Endothelial cell of umbilical vein (primary cell): ENCODE measurements around the gene CSMD2. TPM values are rescaled to one million over a fixed set of nuclear protein-coding genes. Genes with fewer than 3 reads are reported as not detected.

ENCODE experiments used
- BruUV-seq: library from RNA; stranded (reverse); fragments of 400-500 nt; replicated peaks from 2 replicates; lab custom pipeline; 2021; lab: Mats Ljungman, UMichigan
- CTCF ChIA-PET: fragments of 300-600, 350-600 bp; sonication (Branson Sonifier 250); formaldehyde crosslinking; loops from one replicate; lab custom pipeline; 2021; ENCODE audit warnings: antibody characterized with exemption, inconsistent platforms; lab: Charles Lee
- POLR2A ChIA-PET: fragments of 300-600, 350-600 bp; sonication (Branson Sonifier 250); formaldehyde crosslinking; loops from one replicate; lab custom pipeline; 2021; ENCODE audit warnings: antibody characterized with exemption, inconsistent platforms; lab: Charles Lee
- DNase-seq: peaks from one replicate; pipeline ENCODE4 v3.0.0-alpha.2; 2011; ENCODE audit warnings: low read depth, low spot score
- FAIRE-seq: peaks from 2 replicates; lab custom pipeline; 2011; peaks lifted over from hg19 to GRCh38; lab: Jason Lieb, UNC
- H2AFZ ChIP-seq: 2 replicates; pipeline ENCODE4 v1.6.0; 2012; ENCODE audit warnings: low read depth, low read length, control low read depth, inconsistent platforms
- H3K27ac ChIP-seq: 2 replicates; pipeline ENCODE4 v1.5.1; 2011; ENCODE audit warnings: low read depth, mild to moderate bottlenecking, control low read depth, low read length, moderate library complexity; ENCODE audit not compliant: insufficient read depth
- H3K27me3 ChIP-seq, 2 experiments: 2 replicates each; pipeline versions ENCODE4 v1.6.0 to v1.6.1; 2011; ENCODE audit warnings: low read length in 2 of 2, mixed read lengths in 1 of 2; ENCODE audit not compliant: control insufficient read depth in 2 of 2, insufficient read depth in 2 of 2
- H3K36me3 ChIP-seq, 2 experiments: 2 replicates in 1 of 2; 3 replicates in 1 of 2; pipeline ENCODE4 v1.5.1; 2011; ENCODE audit warnings: low read length in 2 of 2, mild to moderate bottlenecking in 1 of 2, moderate library complexity in 1 of 2; ENCODE audit not compliant: control insufficient read depth in 2 of 2, insufficient read depth in 2 of 2; ENCODE audit errors: extremely low read depth in 1 of 2
- H3K4me1 ChIP-seq: 3 replicates; pipeline ENCODE4 v1.5.1; 2011; ENCODE audit warnings: mild to moderate bottlenecking, low read length; ENCODE audit not compliant: control insufficient read depth, insufficient read depth; ENCODE audit errors: extremely low read depth
- H3K4me2 ChIP-seq: 2 replicates; pipeline ENCODE4 v1.6.1; 2011; ENCODE audit warnings: low read length, control low read depth, mixed read lengths; ENCODE audit not compliant: insufficient read depth
- H3K4me3 ChIP-seq, 3 experiments: fragments of 200-600 bp in 1 of 3; sonication (generic), shearing (Covaris generic) in 1 of 3; replicated peaks in 1 of 3; 2 replicates each; pipeline ENCODE4 v1.5.1; 2011 to 2016; ENCODE audit warnings: control low read depth in 3 of 3, low read length in 3 of 3, mild to moderate bottlenecking in 2 of 3, inconsistent platforms in 1 of 3, low read depth in 1 of 3, moderate library complexity in 1 of 3; ENCODE audit not compliant: insufficient read depth in 1 of 3
- H3K79me2 ChIP-seq: 2 replicates; pipeline ENCODE4 v1.6.0; 2012; ENCODE audit warnings: low read length, inconsistent platforms; ENCODE audit not compliant: control insufficient read depth, insufficient read depth
- H3K9ac ChIP-seq: replicated peaks from 2 replicates; pipeline ENCODE3; 2011; ENCODE audit warnings: low read length, control low read depth; ENCODE audit not compliant: insufficient read depth; ENCODE audit errors: extremely low read depth
- H3K9me1 ChIP-seq: replicated peaks from 3 replicates; pipeline ENCODE4 v1.6.0; 2011; ENCODE audit warnings: mild to moderate bottlenecking, low read length; ENCODE audit not compliant: control insufficient read depth, insufficient read depth; ENCODE audit errors: extremely low read depth
- H3K9me3 ChIP-seq: replicated peaks from 2 replicates; pipeline ENCODE4 v1.5.1; 2012; ENCODE audit warnings: low read length, inconsistent platforms; ENCODE audit not compliant: control insufficient read depth, insufficient read depth
- H4K20me1 ChIP-seq: replicated peaks from 2 replicates; pipeline ENCODE3; 2011; ENCODE audit warnings: mild to moderate bottlenecking, low read length; ENCODE audit not compliant: control insufficient read depth, insufficient read depth; ENCODE audit errors: extremely low read depth
- EZH2 ChIP-seq: IDR thresholded peaks from 2 replicates; pipeline ENCODE4 v1.6.1; 2012; ENCODE audit warnings: borderline replicate concordance, low read depth, mild to moderate bottlenecking, moderate library complexity, low read length, inconsistent platforms; ENCODE audit not compliant: severe bottlenecking
- FOS ChIP-seq: IDR thresholded peaks from 2 replicates; pipeline ENCODE4 v1.6.1; 2011; ENCODE audit warnings: mild to moderate bottlenecking, low read length, moderate library complexity, borderline replicate concordance; ENCODE audit not compliant: insufficient read depth
- GATA2 ChIP-seq: IDR thresholded peaks from 2 replicates; pipeline ENCODE4 v1.7.0; 2011; ENCODE audit warnings: low read depth, mild to moderate bottlenecking, moderate library complexity, mixed read lengths, low read length; ENCODE audit not compliant: insufficient read length, insufficient read depth
- JUN ChIP-seq: IDR thresholded peaks from 2 replicates; pipeline ENCODE4 v1.6.1; 2011; ENCODE audit warnings: borderline replicate concordance, low read depth; ENCODE audit not compliant: insufficient read length, insufficient read depth
- MYC ChIP-seq: IDR thresholded peaks from one replicate; pipeline ENCODE4 v1.6.1; 2011; ENCODE audit warnings: mild to moderate bottlenecking, low read depth, low read length
- POLR2A ChIP-seq: IDR thresholded peaks from 2 replicates; pipeline ENCODE4 v1.6.1; 2012; ENCODE audit warnings: low read depth, mild to moderate bottlenecking, control low read depth, low read length
- POLR2AphosphoS5 ChIP-seq: IDR thresholded peaks from 2 replicates; pipeline ENCODE4 v1.6.1; 2012; ENCODE audit warnings: low read depth, mild to moderate bottlenecking, control low read depth, low read length, moderate library complexity; ENCODE audit not compliant: insufficient read depth
- dilution Hi-C: fragments of 300-500 bp; cut with MboI; formaldehyde crosslinking; loops from one replicate; pipeline ENCODE4 v1.15.0; 2019; ENCODE audit warnings: low sequenced_read_pairs; ENCODE audit not compliant: extremely low pct_ligation_motif_present
- intact Hi-C: fragments of 100-400 bp; cut with micrococcal nuclease; formaldehyde crosslinking; loops from one replicate; pipeline ENCODE4 v1.10.0; 2022
- polyA plus RNA-seq, 4 experiments: library from polyadenylated mRNA; depleted of rRNA in 3 of 4; stranded (reverse) in 3 of 4; unstranded in 1 of 4; fragments of >200 nt; gene quantifications; 2 replicates each; pipeline versions ENCODE4 v1.2.1 to v1.2.3, GENCODE V29; 2011 to 2012; ENCODE audit warnings: missing spikeins in 1 of 4
- total RNA-seq: library from RNA; stranded (reverse); gene quantifications from 2 replicates; pipeline ENCODE4 v1.2.3, GENCODE V29; 2021
- TF ChIP-seq, protein P1 (sequence below), 2 donors: IDR thresholded peaks; 1 replicate in 1 of 2; 2 replicates in 1 of 2; pipeline ENCODE4 v1.5.1; 2011; ENCODE audit warnings: low read length in 2 of 2, mild to moderate bottlenecking in 2 of 2, moderate library complexity in 2 of 2, control low read depth in 1 of 2, inconsistent platforms in 1 of 2, low read depth in 1 of 2; ENCODE audit not compliant: insufficient read depth in 1 of 2; ENCODE audit errors: extremely low read depth in 1 of 2
- TF ChIP-seq, protein P2 (sequence below): IDR thresholded peaks from 2 replicates; pipeline ENCODE4 v1.6.1; 2011; ENCODE audit not compliant: insufficient read depth, insufficient read length

CSMD2 gene
- total and polyA plus RNA-seq, 2 donors (not counting 3 experiments of a cell fraction or from before 2014, with no cell fraction given): under 0.01 TPM; not detected in 1

DNA sequence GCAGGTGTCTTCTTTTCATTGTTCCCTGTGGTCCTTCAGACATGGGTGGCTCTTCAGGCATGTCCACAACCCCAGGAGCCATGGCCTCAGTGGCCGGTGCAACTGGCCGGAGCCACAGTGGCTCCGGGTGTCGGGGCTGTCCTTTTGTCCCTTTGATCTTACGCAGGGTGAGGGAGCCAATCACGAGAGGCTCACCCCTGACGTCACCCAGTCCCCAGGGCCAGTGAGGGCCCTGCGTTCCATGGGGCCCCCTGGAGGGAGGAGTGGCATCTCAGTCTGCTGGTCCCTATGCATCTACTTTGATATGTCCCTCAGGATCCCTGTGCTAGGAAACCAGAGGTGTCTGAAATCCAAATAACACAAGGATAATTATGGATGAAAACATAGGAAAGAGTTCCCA lies 663.3 kb downstream of the CSMD2 start:
- H3K79me2 ChIP-seq: no peaks in the 10 kb centered on the region
- H3K9me1 ChIP-seq: no peaks in the 10 kb centered on the region
- dilution Hi-C loops (no loop called here), intact Hi-C loops (no loop called here)
- DNase-seq (no peak), FAIRE-seq (no peak)
- no peak overlapping the region for H3K4me2 ChIP-seq
- no TSS peak for BruUV-seq
- H2AFZ ChIP-seq: no peak overlapping the region
- no peak overlapping the region for H3K9ac ChIP-seq
- H3K9me3 ChIP-seq: no peaks in the 10 kb centered on the region
- H3K4me1 ChIP-seq: no peaks in the 10 kb centered on the region
- no peak for TF ChIP-seq FOS
- TF ChIP-seq GATA2: no peak
- no peak for TF ChIP-seq EZH2
- TF ChIP-seq, protein P1, sequence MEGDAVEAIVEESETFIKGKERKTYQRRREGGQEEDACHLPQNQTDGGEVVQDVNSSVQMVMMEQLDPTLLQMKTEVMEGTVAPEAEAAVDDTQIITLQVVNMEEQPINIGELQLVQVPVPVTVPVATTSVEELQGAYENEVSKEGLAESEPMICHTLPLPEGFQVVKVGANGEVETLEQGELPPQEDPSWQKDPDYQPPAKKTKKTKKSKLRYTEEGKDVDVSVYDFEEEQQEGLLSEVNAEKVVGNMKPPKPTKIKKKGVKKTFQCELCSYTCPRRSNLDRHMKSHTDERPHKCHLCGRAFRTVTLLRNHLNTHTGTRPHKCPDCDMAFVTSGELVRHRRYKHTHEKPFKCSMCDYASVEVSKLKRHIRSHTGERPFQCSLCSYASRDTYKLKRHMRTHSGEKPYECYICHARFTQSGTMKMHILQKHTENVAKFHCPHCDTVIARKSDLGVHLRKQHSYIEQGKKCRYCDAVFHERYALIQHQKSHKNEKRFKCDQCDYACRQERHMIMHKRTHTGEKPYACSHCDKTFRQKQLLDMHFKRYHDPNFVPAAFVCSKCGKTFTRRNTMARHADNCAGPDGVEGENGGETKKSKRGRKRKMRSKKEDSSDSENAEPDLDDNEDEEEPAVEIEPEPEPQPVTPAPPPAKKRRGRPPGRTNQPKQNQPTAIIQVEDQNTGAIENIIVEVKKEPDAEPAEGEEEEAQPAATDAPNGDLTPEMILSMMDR (IDR thresholded peaks at IDR 0.05; ENCODE audit: extremely low read depth in 1 of 2, insufficient read depth in 1 of 2, low read depth in 1 of 2, low read length in 2 of 2): no peak
- no peak for TF ChIP-seq MYC
- no peak for TF ChIP-seq JUN
- no peak for TF ChIP-seq POLR2AphosphoS5
- TF ChIP-seq, protein P2, sequence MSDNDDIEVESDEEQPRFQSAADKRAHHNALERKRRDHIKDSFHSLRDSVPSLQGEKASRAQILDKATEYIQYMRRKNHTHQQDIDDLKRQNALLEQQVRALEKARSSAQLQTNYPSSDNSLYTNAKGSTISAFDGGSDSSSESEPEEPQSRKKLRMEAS: no peak
- no peak for TF ChIP-seq POLR2A
- no peaks in the 10 kb centered on the region for H3K27me3 ChIP-seq
- no peak overlapping the region for H3K4me3 ChIP-seq
- H3K36me3 ChIP-seq: no peaks in the 10 kb centered on the region
- no peaks in the 10 kb centered on the region for H4K20me1 ChIP-seq
- no peak overlapping the region for H3K27ac ChIP-seq
- POLR2A ChIA-PET: no interaction called here
- CTCF ChIA-PET: no interaction called here
